Astrocyte of the hippocampus (primary cell): Measurements from ENCODE around the gene CAPN10.
"Not testable (repeated sequence)": the region's sequence is repeated elsewhere in the genome, so short reads cannot be mapped to it uniquely, and the experiment has no call there.

Source experiments
- DNase-seq: peaks from one replicate; pipeline ENCODE4 v3.0.0; 2011; ENCODE audit warnings: low read depth, low spot score

The CAPN10 gene

DNA sequence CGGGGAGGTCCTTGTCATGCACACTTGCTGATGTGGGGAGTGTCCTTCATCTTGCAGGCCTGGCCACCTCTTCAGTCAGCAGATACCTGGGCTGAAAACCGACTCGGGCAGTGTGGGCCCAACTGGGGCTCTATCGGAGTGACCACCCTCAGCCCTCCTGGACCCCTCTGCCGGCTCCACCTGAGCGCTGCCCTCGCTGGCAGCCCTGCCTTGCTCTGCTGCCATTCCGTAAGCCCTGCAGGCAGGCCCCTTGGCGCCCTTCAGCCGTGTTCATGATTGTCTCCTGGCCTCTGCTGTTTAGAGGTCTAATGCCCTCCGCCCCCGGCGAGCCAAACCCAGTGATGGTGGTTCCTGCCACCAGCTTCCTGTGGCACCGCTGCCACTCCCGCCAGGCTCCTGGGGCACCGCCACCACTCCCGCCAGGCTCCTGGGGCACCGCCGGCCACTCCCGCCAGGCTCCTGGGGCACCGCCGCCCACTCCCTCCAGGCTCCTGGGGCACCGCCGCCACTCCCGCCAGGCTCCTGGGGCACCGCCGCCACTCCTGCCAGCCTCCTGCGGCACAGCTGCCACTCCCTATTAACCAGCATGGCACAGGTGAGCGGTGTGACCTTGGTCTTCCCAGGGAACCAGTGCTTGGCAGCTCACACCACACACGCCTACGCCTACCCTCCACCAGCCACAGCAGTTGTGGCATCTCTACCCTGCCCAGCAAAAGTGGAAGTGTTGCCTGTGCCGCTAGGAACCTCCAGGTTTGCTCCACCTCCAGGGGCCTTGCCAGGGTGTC is 15.9 kb downstream of the CAPN10 start:
- no peak for DNase-seq

DNA sequence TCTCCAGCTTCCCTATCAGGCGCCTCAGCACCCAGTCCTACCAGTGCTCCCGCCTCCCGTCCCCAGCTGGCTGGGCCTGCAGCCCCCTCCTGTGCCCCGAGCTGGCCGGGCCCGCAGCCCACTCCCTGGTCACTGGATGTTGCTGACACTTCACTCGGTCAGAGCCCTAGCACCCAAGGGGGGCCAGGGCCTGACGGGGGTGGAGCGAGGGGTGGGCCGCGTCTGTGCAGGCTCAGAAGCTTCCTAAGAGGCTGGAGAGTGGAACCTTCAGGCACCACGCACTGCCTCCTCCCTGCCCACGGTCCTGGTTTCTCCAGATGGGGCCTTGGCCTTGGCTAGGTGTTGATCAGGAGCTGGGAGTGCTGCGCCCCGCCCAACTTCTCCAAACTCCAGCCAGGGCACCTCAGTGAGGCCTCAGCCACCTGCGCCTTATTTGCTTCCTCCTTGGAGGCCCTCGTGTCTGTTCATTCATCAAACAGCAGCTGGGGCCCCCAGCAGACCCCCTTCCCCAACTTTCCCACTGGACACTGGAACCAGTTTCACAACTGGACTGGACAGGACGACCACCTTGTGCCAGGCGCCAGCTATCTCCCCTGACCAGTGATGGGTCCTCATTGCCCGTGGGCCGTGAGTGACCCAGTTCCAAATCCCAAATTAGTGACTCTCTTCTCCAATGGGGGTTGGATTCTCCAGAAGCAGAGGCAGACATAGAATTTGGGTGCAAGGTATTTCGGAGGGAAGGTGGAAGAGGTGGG is 16.7 kb downstream of the CAPN10 start:
- no peak for DNase-seq

DNA sequence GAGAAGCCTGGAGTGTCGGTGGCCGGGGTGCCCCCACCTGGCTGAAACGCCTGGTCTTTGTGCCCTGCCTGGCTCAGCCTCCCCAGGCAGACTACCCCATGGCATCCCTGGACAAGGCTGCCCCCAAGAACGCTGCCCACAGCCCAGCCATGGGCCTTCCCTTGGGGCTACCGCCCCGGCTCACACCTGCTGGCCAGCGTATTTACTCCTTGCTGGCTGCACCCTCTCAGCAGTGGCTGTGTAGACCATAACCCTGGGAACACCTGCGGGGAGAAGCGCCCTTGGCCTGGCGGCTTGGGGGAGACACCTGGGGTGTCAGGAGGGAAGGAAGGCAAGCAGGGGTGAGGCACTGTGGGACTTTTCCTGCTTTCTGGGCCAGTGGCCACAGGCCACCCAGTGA is 17.3 kb downstream of the CAPN10 start:
- DNase-seq = no peak

DNA sequence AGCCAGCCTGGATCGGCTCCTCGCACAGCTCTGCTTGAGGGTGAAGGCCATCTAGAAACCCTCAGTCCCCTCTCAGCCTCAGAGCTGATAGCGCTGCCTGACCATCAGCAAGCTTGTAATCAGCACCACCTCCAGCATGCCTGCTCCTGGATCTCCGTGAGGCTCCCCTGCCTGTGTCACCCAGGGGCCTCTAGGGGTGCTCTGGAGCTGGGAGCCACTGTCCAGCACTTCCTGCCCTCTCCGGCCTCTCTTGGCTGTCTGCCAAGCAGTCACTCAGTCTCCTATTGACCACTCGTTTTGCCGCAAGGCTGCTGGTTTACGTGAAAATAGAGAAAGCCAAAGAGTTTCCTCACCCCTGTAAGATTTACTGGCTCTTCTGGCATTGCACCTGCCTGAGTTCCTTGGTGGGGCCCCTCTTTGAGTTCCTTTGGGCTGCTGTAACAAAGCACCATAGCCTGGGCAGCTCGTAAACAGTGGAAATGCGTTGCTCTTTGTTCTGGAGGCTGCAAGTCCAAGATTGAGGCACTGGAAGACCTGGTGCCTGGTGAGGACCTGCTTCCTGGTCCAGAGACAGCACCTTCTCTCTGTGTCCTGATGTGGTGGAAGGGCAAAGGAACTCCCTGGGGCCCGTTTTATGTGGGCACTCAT is 17.9 kb downstream of the CAPN10 start:
- DNase-seq = peak; percentile 70

DNA sequence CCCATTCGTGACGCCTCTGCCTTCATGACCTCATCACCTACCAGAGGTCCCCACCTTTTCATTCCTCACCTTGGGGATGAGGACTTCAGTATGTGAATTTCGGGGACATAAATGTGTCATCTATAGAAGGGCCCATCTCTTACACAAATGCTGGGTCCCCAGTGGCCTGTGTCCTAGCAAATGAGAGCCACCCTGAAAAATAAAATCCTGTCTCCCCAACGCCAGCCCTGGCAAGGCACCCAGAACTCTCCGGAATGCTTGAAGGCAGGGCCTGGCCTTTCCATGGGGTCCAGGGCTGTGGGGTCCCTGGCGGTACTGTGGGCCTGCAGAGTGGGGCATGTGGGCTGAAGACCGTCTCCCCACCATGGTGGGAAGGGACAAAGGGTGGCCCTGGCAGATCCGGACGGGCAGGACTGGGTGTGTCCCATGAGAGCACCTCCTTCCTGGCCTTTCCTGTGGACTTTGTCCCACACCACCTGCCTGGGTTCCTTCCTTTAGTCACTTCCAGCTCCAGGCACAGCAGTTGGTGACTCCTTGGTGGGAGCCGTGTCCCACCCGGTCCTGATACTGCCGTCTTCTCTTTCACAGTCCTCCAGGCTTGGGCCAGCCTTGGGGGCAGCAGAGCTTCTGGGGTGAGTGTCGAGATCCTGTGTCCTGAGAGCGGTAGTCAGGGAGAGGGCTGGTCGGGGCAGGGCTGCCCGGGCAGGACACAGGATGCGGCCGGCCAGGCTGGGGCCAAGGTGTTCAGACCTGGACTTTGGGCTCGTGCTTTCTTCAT is 18.6 kb downstream of the CAPN10 start:
- DNase-seq = no peak

DNA sequence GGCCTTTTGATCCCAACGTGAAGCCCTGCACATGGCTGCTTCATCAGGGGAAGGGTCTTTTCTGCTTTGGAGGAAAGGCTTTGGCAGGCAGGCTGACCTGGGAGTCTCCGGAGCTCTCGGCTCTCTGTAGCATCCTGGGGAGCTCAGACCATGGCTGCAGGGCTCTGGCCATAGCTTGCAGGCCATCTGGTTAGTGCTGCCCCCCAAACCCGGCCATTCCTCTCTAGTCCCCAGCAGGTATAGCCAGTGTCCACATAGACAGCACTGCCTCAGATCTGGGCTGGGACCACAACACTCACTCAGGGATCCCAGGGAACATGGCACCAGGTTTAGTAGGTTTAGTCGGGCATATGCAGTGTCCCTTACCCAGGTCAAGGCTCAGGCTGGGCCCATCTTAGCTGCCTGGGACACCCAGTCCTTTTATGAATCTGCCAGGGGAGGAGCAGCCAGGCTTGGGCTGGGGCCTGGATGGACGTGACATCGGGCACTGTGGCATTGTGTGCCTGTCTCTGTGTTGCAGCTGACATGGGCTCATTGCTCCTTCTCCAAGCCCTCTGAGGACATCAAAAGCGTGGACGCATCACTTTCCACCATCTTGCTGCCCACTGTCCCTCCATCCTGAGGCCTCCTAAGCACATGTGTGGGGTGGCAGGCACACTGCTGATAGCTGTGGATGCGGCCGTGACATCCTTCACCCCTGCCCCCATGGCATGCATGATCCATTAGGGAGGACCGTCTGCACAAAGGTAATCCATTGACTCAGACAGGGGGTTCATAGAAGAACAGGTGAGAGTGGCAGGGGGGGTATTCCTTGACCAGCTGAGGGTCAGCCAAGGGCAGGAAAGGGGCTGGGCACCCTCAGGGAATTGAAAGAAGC is 19.6 kb downstream of the CAPN10 start:
- DNase-seq = no peak

DNA sequence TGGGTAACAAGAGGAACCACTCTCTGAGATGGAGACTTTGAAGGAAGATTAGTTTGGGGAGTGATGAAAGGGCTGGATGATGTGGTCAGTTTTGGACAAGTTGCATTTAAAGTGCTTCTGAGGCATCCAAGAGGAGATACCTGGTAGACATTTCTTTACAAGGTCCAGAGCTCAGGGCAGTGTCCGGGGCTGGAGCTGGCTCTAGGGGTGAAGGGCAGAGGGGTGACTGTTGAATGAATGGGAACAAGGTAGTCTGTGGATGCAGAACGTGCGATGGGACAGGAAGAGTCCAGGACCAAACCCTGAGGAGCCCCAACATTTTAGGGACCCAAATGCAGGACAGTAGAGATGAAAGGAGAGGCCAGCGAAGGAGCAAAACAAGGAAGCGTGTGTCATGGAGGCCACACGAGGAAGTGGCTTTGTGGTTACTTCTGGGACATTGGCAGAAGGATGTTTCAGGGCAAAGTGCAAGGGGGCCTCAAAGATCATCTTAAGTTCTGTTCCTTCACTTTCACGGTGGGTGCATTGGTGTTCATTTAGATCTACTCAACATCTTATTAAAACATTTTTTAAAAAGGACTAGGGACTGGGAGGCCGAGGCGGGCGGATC is 25.2 kb downstream of the CAPN10 start:
- DNase-seq = no peak

DNA sequence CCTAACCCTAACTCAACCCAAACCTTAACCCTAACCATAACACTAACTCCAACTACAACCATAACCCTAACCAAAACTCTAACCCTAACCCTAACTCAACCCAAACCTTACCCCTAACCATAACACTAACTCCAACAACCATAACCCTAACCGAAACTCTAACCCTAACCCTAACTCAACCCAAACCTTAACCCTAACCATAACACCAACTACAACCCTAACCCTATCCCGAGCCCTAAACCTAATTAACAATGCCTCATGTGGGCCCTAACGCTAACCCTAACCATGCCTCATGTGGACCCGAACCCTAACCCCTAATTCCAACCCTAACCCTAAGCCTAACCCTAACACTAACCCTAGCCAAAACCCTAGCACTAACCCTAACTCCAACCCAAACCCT is 27.2 kb downstream of the CAPN10 start:
- DNase-seq = no peak

DNA sequence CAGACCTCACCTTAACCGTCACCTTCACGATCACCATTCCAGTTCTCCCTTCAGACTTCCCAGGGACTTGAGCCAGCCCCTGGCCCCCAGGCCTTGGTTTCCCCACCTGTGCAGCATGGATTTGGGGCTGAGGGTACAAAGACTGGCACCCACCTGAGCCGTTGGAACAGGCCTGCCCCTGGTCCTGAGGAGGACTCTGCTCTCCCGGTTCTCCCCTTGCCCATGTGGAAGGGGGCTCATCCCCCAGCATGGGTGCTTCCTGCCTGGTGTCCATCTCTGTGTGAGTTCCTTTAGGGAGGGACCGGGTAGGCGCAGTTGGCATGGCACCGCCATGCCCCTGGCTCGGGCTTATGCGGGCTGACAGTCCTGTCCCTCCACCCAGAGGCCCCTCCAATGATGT is 27.9 kb downstream of the CAPN10 start:
- DNase-seq = no peak

DNA sequence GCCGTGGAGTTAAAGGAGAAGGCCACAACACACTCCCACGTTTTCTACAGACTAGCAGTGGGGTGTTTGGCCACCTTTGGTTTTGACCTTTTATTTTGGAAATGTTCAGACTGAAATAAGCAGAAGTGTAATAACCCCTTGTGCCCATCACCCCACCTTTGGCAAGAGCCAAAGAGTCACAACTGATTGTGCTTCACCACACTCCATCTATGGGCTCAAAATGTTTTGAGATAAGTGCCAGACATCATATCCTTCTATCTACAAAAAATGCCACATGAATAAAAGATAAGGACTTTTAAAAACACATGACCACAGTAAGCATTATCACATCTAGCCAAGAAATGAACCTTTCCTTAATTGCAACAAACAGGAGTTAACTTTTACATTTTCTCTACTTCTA is 28.9 kb downstream of the CAPN10 start:
- DNase-seq = peak; percentile 17

DNA sequence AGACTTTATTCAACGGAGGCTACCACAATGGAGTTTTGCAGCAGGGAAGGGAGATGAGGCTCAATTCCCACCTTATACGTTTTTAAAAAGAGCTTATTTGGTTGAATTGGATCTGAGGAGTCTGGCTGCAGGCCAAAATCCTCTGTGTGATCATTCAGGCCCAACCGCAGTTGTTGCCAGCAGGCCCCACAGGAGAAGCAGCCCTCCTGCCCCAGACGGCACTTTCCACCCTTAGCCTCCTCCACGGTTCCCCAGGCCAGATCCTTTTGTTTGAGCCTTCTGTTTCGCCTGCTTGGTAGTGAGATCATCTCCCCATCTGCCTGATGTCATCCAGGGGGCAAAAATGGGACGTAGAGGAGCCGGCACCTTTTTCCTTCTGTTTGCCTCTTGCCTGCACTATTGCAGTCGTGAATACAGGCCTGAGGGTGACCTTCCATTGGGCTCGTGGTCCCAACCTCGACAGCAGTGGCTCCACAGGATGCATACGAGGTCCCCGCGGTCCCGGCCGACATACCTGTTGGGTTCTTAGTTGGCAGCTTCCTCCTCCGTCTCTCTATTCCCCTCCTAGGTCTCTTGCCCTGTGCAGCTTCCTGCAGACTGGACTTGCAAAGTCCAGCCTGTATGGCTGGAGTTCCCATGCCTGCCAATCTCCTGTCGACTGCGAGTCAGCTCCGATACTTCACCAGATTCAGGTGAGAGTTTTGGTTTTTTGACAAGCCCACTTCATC is 29.4 kb downstream of the CAPN10 start:
- peak; percentile 75 for DNase-seq

DNA sequence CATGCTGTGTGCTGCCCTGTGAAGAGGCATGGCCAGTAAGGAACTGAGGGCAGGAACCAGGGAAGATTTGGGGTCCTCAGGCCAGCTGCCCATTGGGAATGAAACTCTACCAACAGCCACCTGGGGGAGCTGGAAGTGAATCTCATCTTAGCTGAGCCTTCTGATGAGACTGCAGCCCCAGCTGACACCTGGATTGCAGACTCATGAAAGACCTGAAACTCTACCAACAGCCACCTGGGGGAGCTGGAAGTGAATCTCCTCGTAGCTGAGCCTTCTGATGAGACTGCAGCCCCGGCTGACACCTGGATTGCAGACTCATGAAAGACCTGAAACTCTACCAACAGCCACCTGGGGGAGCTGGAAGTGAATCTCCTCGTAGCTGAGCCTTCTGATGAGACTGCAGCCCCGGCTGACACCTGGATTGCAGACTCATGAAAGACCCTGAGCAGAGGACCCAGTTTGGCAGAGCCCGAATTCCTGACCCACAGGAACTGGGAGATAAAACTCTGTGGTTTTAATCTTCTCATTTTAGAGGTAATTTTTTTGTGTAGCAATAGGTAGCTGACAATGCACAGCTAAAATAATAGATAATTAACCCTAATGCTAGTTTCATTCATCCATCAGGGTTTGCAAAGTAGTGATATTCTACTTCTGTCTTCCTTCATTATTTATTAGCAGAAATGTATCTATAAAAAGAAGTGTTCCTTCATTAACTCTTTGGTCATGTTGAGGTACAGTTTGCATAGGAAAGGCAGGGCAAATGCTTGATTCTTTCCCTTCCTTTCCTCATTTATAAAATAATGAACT is 30.5 kb downstream of the CAPN10 start:
- DNase-seq = not testable (repeated sequence)

DNA sequence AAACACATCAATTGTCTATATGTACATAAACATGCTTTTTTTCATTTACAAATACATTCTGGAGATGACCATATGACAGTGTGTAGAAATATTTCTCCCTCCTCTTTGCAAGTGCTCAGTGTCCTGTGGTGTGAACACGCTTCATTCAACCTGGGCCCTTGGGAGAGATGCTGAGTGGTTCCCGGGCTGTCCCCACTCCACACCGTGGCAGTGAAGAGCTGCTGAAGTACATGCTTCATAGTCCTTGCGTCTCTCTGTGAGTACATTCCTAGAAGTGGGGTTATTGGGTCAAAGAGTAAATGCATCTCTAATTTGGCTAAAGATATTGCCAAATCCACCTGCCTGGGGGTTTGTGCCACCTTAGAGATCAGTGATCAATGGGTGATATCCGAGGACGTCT is 32.2 kb downstream of the CAPN10 start:
- no peak for DNase-seq

DNA sequence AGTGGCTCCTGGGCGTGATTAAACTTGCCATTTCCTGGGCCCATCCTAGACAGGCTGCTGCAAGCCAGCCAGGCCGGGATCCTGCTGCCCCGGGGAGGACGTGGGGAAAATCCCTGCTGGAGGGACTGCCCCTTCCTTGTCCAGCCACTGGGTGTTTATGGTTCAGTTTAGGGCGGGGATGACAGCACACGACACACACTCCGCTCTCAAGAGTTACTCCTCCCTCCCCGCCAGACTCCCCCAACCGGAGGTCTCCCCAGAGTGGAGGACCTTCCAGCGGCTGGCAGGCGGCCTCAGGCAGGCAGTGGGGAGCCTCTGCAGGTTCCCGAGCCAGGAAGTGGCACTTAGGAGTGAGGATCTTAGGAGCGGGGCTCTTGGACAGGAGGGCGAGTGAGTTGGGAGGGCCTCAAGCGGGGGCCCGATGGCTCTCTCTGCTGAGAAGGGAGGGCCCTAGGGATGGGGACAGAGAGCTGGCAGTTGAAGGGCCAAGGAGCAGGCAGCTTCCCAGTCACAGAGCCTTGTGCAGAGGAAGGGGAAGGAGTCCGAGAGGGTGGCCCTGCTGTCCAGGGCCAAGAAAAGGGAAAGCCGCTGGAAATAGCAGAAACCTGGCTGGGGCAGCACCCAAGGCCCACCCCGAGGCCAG is 33.1 kb downstream of the CAPN10 start:
- no peak for DNase-seq

DNA sequence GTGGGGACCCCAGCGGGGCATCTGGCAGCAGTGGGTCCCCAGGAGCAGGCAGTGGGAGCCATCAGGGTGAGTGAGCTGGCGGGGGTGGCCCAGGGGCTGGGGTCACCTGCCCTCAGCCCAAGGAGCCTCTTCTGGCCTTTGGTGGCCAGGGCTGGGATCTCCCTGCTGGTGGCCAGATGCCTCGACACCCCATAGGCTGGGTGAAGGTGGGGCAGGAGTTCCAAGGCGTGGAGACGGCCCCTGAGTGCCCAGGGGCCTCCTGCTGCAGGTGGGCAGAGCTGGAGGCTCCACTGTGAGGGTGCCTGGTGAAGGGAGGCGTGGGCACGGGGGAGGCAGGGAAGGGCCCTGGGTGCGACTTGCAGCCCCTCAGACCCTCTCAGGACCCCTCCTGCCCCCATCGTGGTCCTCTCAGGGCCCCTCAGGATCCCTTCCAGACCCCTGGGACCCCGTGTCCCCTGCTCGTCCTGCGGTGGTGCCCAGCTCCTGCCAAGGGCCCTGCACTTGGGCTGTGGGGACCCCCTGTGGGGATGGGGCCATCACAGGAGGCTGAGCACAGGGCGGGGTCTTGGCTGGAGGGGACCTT is 33.7 kb downstream of the CAPN10 start:
- no peak for DNase-seq

DNA sequence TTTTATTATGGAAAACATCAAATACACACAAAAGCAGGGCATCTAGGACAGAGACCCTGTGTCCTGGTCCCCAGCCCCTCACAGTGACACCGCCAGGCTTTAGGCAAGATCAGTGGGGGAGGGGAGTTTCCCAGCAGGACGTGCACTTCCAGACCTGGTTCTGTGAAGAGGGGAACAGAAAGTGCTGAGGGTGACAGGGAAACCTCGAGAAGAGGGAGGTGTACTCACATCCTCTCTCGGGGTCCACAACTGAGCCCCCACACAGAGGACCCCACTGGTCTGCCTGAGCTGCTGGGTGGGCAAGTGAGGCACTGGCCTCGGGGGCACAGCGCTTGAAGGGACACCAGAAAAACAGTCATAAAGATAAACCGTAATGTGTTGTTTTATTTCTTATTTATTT is 34.3 kb downstream of the CAPN10 start:
- DNase-seq = no peak

DNA sequence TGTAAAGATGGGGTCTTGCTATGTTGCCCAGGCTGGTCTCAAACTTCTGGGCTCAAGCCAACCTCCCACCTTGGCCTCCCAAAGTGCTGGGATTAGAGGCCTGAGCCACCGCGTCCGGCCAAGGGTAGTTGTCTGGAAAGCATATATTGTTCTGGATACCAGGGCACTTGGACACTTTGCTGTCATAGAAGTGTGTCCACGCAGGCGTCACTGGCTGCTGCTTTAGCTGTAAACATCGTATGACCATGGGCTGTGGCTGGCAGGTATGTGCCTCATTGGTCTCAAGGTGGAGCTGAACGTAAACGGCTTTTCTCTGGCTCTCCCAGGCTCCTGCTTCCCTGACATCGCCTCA is 35.5 kb downstream of the CAPN10 start:
- no peak for DNase-seq

DNA sequence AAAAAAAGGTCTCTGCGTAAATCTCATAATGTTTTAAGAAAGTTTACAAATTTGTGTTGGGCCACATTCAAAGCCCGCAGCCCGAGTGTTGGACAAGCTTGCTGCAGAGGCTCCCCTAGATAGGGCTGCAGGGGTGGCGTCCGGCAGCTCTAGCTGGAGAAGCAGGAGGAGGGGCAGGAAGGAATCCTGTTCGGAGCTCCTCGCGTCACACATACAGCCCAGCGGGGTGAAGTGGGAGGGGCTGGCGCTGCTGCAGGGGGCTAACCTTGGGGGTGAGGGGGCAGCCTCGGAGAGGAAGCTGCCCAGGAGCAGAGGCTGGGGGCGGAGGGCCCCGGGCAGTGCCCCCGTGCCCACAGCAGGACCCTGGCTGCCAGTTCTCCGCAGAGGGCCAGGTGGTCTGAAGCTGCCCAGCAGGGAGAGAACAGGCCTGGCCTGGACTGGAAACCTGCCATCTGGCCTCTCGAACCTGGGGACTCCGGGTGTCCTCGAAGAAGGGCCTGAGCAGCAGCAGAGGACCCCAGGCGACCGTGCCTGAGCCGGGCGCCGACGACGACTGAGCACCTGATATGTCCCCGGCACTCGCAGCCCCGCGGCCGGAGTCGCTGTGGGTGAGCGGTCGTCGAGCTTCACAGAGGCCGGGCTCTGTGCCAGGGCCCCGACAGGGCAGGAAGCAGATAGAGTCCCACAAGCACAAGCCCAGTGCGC is 36.1 kb downstream of the CAPN10 start:
- DNase-seq = peak; percentile 18
